Smooth muscle cell of the brain vasculature (primary cell): ENCODE data around the gene ITGB6.
"Not testable (repeated sequence)": the region's sequence is repeated elsewhere in the genome, so short reads cannot be mapped to it uniquely, and the experiment has no call there.

ENCODE experiments used
- DNase-seq: peaks from one replicate; pipeline ENCODE4 v3.0.0-alpha.2; 2012; ENCODE audit warnings: low read depth, low spot score

Gene ITGB6

GRCh38 chr2:160141419-160141818 is 58.7 kb downstream of the ITGB6 start:
- no peak for DNase-seq

DNA sequence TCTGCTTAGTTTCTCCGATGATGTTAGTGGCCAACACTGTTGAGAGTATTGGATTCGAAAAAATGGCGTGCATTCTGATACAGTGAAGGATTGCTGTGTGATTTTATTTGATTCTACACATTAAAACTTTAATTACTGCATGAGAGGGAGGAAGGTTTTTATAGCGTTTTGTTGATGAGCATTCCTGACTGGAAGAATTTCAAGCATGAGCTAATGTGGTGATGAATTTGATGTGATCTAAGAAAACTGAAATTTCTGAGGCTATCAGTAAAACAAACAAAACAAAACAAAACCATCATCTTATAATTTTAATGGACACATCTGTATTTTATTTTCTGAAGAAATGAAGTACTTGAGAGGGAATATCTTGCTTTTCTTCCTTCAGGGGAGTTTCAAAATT is 59.6 kb downstream of the ITGB6 start:
- DNase-seq, result no peak

GRCh38 chr2:160139991-160140390 is 60.1 kb downstream of the ITGB6 start:
- no peak for DNase-seq

GRCh38 chr2:160139350-160139749 is 60.7 kb downstream of the ITGB6 start:
- no peak for DNase-seq

DNA sequence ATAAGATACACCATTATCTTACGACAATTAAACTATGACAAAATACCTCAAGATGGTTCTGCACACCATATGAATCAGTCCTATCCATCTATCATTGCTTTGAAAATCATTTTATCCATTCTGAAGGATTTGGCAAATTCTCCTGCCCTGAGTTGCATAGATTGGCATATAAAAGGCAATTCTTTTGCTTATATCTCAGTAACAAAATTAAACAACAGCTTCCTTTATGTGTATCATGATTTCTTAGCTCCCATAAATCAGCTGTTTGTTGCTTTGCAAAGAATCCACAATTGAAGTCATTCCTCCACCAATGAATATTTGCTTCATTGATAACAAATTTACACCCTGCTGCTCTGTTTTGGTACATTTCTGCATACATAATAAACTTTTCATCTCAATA is 61.7 kb downstream of the ITGB6 start:
- DNase-seq, result no peak

- DNase-seq, result no peak
Measured at GRCh38 chr2:160137464-160137863, 62.6 kb downstream of the ITGB6 start.

- DNase-seq, result no peak
Measured at GRCh38 chr2:160132761-160133160, 67.3 kb downstream of the ITGB6 start.

DNA sequence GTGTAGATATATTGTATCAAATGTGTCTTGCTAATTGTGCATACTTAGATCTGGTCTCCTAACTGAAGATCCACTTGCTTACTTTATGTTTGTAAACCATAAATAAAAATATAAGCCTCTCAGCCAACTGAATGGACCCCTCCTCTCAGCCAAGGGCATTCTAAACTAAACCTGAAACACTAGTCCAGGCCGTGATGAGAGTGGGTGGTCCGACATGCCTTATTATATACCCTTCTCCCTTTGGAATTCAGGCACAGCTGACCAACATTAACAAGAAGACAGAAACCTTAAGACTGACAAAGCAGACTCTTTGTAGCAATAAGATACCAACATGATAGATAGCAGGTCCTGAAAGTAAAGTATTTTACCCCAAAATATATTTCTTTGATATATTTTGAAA is 73.3 kb downstream of the ITGB6 start:
- DNase-seq, result no peak

DNA sequence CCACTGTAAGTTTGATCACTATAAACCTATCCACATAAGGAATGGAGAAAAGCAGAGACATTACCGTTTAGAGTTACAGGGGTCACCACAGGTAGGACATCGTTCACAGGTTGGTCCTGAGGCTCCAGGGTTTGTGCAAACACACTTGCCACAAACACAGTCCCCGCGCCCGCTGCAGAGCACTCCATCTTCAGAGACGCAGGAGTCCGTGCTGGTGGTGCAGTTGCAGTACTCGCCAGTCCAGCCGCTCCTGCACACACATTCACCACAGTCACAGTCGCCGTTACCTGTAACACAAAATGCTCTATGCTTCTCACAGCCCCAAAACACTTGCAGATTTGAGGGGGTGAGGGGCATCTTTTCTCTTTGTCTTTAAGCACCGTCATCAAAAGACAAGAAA is 73.8 kb downstream of the ITGB6 start:
- no peak for DNase-seq

DNA sequence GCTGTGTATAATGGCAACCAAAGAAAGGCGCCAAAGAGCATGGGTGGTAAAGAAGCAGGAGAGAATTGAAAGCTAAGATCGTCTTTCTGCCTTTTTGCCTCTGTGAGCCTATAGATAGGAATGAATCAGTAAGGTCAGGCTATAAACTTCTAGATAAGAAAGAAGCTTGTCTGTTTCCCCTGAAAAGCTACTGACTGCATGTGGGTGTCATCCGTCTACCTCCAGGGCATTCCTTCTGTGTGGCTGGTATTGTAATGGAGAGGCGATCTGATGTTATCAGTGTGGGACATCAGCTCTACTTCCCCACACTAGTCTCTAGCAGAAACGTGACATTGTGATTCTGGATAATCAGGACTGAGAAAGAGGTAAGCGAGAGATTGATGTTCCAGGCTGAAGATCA is 74.2 kb downstream of the ITGB6 start:
- DNase-seq, result no peak

DNA sequence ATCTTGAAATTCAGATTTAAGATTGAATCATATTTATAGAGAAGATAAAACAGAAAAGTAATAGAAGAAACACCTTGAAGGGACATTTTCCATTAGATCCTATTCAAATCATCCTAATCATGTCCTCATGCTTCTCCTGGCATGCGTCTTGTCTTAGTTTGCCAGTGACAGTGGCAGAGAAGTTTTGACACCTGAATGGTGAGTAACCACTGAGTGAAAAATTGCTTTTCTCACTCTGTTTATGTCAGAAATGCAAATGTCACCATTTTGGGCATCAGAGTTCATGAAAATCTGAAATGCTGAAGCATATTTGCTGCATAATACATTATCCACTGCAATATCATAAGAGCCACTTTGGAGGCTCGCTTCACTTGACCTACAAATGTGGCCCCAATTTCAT is 74.7 kb downstream of the ITGB6 start:
- no peak for DNase-seq

DNA sequence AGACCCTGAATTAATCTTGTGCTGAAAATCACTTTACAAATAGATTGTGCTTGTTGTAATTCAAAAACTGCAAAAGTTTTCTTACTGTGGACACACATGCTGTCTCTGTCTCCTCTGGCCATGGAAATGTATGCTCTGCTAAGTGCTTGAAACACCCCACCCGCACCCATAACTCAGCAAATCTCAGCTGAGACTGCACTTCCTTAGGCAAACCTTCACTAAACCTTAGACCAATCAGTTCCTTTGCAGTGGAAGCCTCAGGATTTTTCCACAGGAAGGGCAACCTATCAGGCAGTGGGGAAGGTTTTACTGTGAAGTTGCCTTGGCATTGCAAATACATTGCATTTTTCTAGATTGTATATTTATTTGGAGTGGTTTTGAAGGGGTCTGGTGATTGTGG is 75.5 kb downstream of the ITGB6 start:
- no peak for DNase-seq

DNA sequence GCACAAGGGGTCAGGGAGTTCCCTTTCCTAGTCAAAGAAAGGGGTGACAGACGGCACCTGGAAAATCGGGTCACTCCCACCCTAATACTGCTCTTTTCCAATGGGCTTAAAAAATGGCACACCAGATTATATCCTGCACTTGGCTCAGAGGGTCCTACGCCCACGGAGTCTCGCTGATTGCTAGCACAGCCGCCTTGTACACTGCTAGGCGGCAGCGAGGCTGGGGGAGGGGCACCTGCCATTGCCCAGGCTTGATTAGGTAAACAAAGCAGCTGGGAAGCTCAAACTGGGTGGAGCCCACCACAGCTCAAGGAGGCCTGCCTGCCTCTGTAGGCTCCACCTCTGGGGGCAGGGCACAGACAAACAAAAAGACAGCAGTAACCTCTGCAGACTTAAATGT is 85.4 kb downstream of the ITGB6 start:
- DNase-seq, result not testable (repeated sequence)

DNA sequence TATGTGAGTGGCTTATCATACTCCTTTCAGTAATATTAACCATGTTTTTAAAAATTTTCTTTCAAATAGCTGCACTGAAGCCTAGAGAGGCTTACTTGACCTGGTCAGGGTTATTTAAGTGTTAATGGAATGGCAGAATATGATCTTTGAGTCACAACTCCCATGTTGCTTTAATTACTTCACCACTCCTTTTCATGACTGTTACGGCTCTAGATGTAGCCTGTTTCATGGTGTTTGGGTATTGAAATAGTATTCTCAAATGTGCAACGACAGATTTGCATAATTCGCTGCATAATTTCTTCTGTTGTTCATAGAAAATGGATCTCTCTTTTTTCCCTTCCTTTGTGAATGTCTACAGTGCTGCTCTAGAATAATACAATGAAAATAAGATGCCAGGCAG is 86.1 kb downstream of the ITGB6 start:
- DNase-seq, result no peak

DNA sequence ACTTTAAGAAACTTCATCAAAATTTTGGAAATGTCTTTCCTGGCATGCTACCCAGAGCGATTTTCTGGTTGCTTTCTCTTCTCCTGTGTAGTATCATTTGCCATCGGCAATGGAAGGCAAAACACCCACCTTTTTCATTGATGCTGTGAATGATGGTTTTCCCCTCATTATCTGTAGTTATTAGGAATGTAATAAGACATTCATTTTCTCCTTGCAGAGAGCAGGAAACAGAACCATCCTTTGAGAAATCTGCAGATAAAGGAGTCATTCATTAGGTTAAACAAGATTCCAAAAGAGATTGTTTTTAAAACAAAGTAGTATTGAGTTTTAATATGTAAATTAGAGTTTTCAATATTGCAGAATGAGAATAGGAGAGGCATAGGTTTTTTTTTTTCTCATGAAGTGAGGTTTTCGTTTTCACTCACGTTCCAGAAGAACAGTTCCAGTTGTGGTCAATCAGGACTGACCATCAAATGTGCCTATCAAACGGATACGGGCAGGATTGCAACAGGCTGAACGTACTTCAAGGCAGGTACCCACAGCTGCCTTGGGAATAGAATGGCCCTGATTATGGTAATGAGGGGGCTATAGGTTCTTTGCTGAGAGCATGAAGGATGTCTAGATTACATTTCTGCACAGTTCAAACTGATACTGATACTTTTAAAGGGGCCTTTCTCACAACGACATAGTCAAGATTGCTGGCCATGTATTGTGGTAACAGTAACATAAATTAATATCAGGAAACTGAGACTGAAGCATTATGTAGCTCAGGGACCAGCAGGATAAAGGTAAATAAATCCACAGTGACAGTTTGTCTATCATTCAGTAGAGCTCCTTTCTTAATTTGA is 87.9 kb downstream of the ITGB6 start:
- no peak for DNase-seq

GRCh38 chr2:160110674-160111239 is 89.3 kb downstream of the ITGB6 start:
- no peak for DNase-seq

DNA sequence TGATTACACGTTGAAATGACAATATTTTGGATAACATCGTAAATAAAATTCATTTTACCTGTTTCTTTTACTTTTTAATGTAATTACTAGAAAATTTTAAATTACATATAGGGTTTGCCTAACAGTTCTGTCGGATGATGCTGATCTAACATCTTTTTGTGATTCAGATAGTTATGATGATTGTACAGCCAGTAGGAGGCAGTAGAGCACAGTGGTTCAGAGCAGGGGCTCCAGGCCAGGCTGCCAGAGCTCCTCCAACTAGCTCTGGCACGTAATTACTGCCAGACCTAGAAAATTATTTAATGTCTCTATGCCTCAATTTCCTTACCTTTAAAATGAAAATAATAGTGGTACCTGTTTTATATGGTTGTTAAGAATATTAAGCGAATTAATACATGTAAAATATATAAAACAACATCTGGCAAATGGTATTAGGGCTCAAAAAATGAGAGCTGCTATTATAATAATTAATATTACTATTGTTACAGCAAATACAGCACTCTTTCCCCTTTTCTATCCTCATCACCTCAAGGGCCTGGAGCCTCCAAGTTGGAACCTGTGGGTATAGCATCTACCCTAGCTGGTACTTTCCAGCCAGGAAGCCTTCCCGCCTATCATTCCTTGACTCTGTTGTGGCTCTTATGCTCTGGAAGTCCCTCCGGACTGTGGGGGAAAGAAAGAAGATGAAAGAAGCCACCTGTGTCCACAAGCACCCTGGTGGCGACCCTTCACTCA is 90.0 kb downstream of the ITGB6 start:
- peak; percentile 57 for DNase-seq

DNA sequence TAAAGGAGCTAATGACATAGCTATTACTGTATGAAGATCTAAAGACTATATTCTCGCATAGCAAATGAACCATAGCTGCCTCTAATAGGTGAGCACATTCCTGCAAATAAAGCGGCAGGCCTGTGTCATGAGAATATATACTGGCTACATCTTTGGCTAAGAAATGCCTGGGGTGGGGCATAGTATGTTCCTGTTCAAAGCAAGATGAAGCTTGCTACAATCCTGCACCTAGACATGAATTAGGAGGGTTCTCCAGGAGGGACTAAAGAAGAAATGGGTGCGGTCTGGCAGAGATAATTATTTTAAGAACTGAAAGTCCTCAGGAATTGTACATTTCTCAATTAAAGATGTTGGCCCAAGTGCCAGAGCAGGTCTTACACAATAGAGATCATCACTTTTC is 90.8 kb downstream of the ITGB6 start:
- DNase-seq, result no peak

GRCh38 chr2:160108646-160109045 is 91.4 kb downstream of the ITGB6 start:
- DNase-seq, result no peak

DNA sequence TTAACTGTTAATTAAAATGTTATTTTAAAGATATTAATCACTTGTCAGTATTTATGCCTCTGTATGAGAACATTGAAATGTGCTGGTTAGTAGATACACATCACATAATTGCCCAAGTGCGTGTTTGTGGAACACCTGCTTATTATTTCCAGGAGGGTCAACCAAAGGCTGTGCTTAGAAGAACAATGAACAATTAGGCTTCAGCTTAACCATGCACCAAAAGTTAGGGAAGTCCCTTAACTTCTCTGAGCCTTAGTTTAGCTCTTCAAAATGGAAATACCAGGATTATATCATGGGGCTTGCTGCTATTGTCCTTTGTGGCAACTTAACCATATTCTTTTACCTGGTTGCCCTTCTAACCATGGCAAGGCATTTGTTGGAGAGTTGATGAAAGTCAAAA is 94.7 kb downstream of the ITGB6 start:
- DNase-seq, result no peak

DNA sequence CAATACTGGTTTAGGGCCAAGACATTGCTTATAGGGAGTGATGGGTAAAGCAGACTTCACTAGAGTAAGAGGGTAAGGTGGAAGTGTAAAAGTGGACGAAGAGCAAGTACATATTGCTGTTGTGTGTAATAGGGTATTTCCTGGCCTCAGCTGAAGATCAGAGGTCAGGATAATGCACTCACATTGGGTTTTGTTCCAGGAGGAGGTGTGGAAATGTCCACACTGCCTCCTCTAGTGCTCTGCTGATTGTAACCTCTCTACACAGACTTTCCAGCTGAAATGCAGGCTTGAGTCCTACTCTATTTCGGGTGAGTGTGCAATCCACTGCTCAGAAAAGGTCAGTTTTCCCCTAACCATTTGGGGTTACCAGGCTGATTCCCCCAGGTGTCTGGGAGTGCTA is 96.0 kb downstream of the ITGB6 start:
- no peak for DNase-seq

- DNase-seq, result no peak
Measured at GRCh38 chr2:160097326-160097725, 102.7 kb downstream of the ITGB6 start.

GRCh38 chr2:160096409-160096808 is 103.7 kb downstream of the ITGB6 start:
- no peak for DNase-seq
